HepG2 (cell line): Measurements from ENCODE around the gene MYO18B.

Experiments used
- HES4 ChIP-seq: sonication (generic); formaldehyde crosslinking; IDR thresholded peaks from 2 replicates; pipeline ENCODE4 v1.9.0; 2021; ENCODE audit warnings: mild to moderate bottlenecking, missing genetic modification reagents, borderline replicate concordance
- TAF1 ChIP-seq: sonication (generic); formaldehyde crosslinking; IDR thresholded peaks from 2 replicates; pipeline ENCODE4 v1.4.0; 2020; ENCODE audit warnings: missing genetic modification reagents
- ZBTB33 ChIP-seq: sonication (generic); formaldehyde crosslinking; IDR thresholded peaks from 2 replicates; pipeline ENCODE4 v1.4.0; 2020; ENCODE audit warnings: missing genetic modification reagents
- ZNF121 ChIP-seq: sonication (generic); formaldehyde crosslinking; IDR thresholded peaks from 2 replicates; pipeline ENCODE4 v1.5.0; 2020; ENCODE audit warnings: mild to moderate bottlenecking, missing genetic modification reagents
- TF ChIP-seq, protein P1 (sequence below): sonication (generic); formaldehyde crosslinking; IDR thresholded peaks from 2 replicates; pipeline ENCODE4 v1.5.0; 2020; ENCODE audit warnings: mild to moderate bottlenecking, missing genetic modification reagents, moderate library complexity

- no peak for TF ChIP-seq TAF1
- no peak for TF ChIP-seq ZNF121 (CRISPR knock-in tag)
- peak; percentile 67 for TF ChIP-seq ZBTB33
- no peak for TF ChIP-seq HES4 (CRISPR knock-in tag)
- TF ChIP-seq, protein P1, sequence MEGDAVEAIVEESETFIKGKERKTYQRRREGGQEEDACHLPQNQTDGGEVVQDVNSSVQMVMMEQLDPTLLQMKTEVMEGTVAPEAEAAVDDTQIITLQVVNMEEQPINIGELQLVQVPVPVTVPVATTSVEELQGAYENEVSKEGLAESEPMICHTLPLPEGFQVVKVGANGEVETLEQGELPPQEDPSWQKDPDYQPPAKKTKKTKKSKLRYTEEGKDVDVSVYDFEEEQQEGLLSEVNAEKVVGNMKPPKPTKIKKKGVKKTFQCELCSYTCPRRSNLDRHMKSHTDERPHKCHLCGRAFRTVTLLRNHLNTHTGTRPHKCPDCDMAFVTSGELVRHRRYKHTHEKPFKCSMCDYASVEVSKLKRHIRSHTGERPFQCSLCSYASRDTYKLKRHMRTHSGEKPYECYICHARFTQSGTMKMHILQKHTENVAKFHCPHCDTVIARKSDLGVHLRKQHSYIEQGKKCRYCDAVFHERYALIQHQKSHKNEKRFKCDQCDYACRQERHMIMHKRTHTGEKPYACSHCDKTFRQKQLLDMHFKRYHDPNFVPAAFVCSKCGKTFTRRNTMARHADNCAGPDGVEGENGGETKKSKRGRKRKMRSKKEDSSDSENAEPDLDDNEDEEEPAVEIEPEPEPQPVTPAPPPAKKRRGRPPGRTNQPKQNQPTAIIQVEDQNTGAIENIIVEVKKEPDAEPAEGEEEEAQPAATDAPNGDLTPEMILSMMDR (CRISPR knock-in tag) = no peak
Observed at GRCh38 chr22:25749420-25750169, 7.6 kb downstream of the MYO18B start.
